Measurements from ENCODE around the gene ASAH2B.

DNA sequence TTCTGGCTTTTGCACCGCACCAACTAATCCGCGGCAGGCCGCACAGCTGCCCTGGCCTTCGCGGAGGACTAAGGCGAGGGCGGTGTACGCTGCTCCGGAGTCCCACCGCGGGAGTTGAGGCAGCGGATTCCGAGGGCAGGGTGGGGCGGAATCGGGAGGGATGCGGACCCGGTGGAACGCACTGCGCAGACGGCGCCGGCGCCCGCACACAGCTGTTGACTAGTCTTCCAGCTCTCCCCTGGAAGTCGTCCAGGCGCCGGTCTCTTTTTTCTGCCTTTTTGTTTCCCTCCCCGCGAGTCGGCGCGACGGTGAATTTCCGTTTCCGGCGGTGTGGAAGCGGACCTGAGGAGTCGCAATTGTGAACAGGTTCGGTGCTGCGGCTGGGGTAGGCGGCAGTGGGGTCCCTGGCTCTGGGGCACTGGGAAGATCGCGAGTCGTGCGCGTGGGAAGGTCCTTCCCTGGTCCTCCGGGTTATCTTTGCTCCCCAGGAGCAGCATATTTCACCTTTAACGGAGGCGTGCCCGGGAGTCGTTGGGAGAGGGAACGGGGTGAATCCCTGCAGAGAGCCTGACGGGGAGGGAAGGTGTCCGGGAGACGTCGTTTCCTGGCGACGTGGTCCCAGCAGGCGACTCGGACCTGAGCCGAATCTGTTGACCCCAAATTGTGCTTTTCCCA, at the start of gene ASAH2B:
- TF ChIP-seq POLR2A (IDR thresholded peaks at IDR 0.05), result no peak
- TF ChIP-seq, protein P1, sequence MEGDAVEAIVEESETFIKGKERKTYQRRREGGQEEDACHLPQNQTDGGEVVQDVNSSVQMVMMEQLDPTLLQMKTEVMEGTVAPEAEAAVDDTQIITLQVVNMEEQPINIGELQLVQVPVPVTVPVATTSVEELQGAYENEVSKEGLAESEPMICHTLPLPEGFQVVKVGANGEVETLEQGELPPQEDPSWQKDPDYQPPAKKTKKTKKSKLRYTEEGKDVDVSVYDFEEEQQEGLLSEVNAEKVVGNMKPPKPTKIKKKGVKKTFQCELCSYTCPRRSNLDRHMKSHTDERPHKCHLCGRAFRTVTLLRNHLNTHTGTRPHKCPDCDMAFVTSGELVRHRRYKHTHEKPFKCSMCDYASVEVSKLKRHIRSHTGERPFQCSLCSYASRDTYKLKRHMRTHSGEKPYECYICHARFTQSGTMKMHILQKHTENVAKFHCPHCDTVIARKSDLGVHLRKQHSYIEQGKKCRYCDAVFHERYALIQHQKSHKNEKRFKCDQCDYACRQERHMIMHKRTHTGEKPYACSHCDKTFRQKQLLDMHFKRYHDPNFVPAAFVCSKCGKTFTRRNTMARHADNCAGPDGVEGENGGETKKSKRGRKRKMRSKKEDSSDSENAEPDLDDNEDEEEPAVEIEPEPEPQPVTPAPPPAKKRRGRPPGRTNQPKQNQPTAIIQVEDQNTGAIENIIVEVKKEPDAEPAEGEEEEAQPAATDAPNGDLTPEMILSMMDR (IDR thresholded peaks at IDR 0.05 in 4 of 5, conservative IDR thresholded peaks at IDR 0.05 in 1 of 5), result no peak

Data from gastrocnemius medialis (tissue), 4 donors.